ENCODE data around the gene IL17B. TPM values are rescaled to one million over a fixed set of nuclear protein-coding genes. Genes with fewer than 3 reads are reported as not detected.

The IL17B gene
- polyA plus RNA-seq, 1 experiment: 0.24 TPM

- POLR2A ChIA-PET: interaction anchor here (0.6 kb wide), 1 partner anchor 112 kb away, joined by 3 read pairs; no protein-coding TSS in a partner anchor
- no peak for DNase-seq (ENCODE audit: low read depth, low spot score)
Measured at GRCh38 chr5:149375434-149375833, 3.7 kb downstream of the IL17B start.

GRCh38 chr5:149374801-149375200, 4.3 kb downstream of the IL17B start:
- ChIA-PET POLR2A (no interaction called here), CTCF (interaction anchor here (1.4 to 2.6 kb wide), 3 partner anchors 7 to 190 kb away, joined by 7 to 17 read pairs (median 9); no protein-coding TSS in a partner anchor)
- DNase-seq (ENCODE audit: low read depth, low spot score): no peak
- no peak overlapping the region for H3K4me3 ChIP-seq (ENCODE audit: low read depth, low read length)
- no peaks in the 10 kb centered on the region for H3K27me3 ChIP-seq (ENCODE audit: control insufficient read depth, insufficient read depth, low read length)
- no peak for TF ChIP-seq CTCF (IDR thresholded peaks at IDR 0.05; ENCODE audit: low read depth, low read length)
- no peak overlapping the region for H3K27ac ChIP-seq (ENCODE audit: low read depth, low read length)
- no peaks in the 10 kb centered on the region for H3K9me3 ChIP-seq (ENCODE audit: control insufficient read depth, insufficient read depth, low read length)

More at GRCh38 chr5:149375434-149375833, 3.7 kb downstream of the IL17B start:
- CTCF ChIA-PET: interaction anchor here (1.4 to 2.6 kb wide), 3 partner anchors 8 to 189 kb away, joined by 7 to 17 read pairs (median 9); no protein-coding TSS in a partner anchor
- TF ChIP-seq CTCF (IDR thresholded peaks at IDR 0.05; ENCODE audit: low read depth, low read length): no peak
- no peaks in the 10 kb centered on the region for H3K9me3 ChIP-seq (ENCODE audit: control insufficient read depth, insufficient read depth, low read length)
- no peak overlapping the region for H3K4me3 ChIP-seq (ENCODE audit: low read depth, low read length)
- no peak overlapping the region for H3K27ac ChIP-seq (ENCODE audit: low read depth, low read length)
- no peaks in the 10 kb centered on the region for H3K27me3 ChIP-seq (ENCODE audit: control insufficient read depth, insufficient read depth, low read length)

- ChIA-PET POLR2A (no interaction called here), CTCF (interaction anchor here (2.4 kb wide), 1 partner anchor 190 kb away, joined by 7 read pairs; no protein-coding TSS in a partner anchor)
- Histone ChIP-seq H3K27me3 (ENCODE audit: control insufficient read depth, insufficient read depth, low read length) (no peaks in the 10 kb centered on the region), H3K27ac (ENCODE audit: low read depth, low read length) (no peak overlapping the region), H3K9me3 (ENCODE audit: control insufficient read depth, insufficient read depth, low read length) (no peaks in the 10 kb centered on the region), H3K4me3 (ENCODE audit: low read depth, low read length) (no peak overlapping the region)
- DNase-seq (ENCODE audit: low read depth, low spot score): no peak
- no peak for TF ChIP-seq CTCF (IDR thresholded peaks at IDR 0.05; ENCODE audit: low read depth, low read length)
Measured at GRCh38 chr5:149374303-149374702, 4.8 kb downstream of the IL17B start.

DNA sequence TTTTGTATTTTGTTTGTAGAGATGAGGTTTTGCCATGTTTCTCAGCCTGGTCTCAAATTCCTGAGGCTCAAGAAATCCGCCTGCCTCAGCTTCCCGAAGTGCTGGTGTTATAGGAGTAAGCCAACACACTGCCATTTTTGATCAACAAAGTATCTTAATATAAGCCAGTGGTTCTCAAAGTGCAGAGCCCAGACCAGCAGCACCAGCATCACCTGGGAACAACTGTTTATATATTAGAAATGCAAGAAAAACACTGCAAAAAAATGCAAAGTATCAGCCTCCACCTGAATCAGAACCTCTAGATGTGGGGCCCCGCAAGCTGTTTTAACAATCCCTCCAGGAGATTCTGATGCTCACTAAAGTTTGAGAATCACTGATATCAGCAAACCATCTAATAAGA, 6.2 kb downstream of the IL17B start:
- CTCF ChIA-PET: interaction anchor here (1.1 to 3.7 kb wide), 5 partner anchors 8 to 189 kb away, joined by 4 to 49 read pairs (median 8); partner anchors contain the start of gene IL17B
- no peak for TF ChIP-seq CTCF (IDR thresholded peaks at IDR 0.05; ENCODE audit: low read depth, low read length)
- Histone ChIP-seq H3K9me3 (ENCODE audit: control insufficient read depth, insufficient read depth, low read length) (no peaks in the 10 kb centered on the region), H3K27me3 (ENCODE audit: control insufficient read depth, insufficient read depth, low read length) (no peaks in the 10 kb centered on the region), H3K4me3 (ENCODE audit: low read depth, low read length) (no peak overlapping the region), H3K27ac (ENCODE audit: low read depth, low read length) (no peak overlapping the region)
- no peak for DNase-seq (ENCODE audit: low read depth, low spot score)
- POLR2A ChIA-PET: interaction anchor here (1.0 kb wide), 1 partner anchor 39 kb away, joined by 3 read pairs; no protein-coding TSS in a partner anchor

DNA sequence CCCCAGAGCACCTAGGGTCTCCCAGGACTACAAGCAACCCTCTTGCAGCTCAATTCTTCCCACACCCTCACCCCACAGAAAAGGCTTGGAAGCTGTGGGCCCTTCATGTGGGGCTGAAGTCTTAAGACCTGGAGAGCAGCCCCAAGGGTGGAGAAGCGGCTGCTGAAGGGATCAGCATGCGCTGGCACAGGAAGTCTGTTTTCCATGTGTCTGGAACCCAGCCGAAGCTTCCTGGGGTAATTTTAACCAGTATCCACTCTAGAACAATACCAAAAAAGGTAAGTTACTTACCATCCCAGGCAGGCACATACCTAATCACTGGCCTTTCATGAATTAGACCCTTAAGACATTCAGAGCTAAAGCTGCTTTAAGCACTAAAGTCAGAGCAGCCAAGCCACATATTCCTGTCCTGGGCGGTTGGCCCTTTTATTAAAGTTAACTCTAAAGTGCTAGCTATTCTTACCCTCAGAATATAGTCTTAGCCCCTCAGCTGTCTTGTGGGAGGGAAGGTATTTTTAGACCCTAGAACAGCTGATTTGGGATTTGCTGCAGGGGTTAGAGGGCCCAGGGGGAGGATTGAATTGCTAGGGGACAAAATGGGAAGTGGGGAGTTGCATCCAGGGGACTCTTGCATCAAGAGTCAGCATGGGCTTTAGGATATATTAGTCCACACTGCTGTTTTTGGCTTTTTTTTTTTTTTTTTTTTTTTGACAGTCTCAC, 6.9 kb downstream of the IL17B start:
- Histone ChIP-seq H3K9me3 (ENCODE audit: control insufficient read depth, insufficient read depth, low read length) (no peaks in the 10 kb centered on the region), H3K27me3 (ENCODE audit: control insufficient read depth, insufficient read depth, low read length) (no peaks in the 10 kb centered on the region), H3K27ac (ENCODE audit: low read depth, low read length) (no peak overlapping the region), H3K4me3 (ENCODE audit: low read depth, low read length) (no peak overlapping the region)
- ChIA-PET CTCF (interaction anchor here (0.5 to 7.2 kb wide), 35 partner anchors 9 to 639 kb away, joined by 3 to 90 read pairs (median 5); partner anchors contain the start of genes GRPEL2, IL17B and PCYOX1L), POLR2A (interaction anchor here (1.0 to 1.3 kb wide), 4 partner anchors 35 to 60 kb away, joined by 3 to 6 read pairs (median 4); no protein-coding TSS in a partner anchor)
- TF ChIP-seq CTCF (IDR thresholded peaks at IDR 0.05; ENCODE audit: low read depth, low read length): no peak
- no peak for DNase-seq (ENCODE audit: low read depth, low spot score)
